ENCODE data around the gene CNOT6L.

CNOT6L gene

GRCh38 chr4:77712675-77713074, 106.5 kb downstream of the CNOT6L start:
- no peak for DNase-seq (ENCODE audit: low spot score)

- no peak for DNase-seq (ENCODE audit: low spot score)
Measured at GRCh38 chr4:77711469-77711868, 107.7 kb downstream of the CNOT6L start.

- DNase-seq (ENCODE audit: low spot score): no peak
Measured at GRCh38 chr4:77710684-77711083, 108.5 kb downstream of the CNOT6L start.

GRCh38 chr4:77710059-77710458, 109.1 kb downstream of the CNOT6L start:
- no peak for DNase-seq (ENCODE audit: low spot score)

- DNase-seq (ENCODE audit: low spot score): no peak
Measured at GRCh38 chr4:77706717-77707116, 112.5 kb downstream of the CNOT6L start.

- no peak for DNase-seq (ENCODE audit: low spot score)
Measured at GRCh38 chr4:77703666-77704065, 115.5 kb downstream of the CNOT6L start.

- no peak for DNase-seq (ENCODE audit: low spot score)
Measured at GRCh38 chr4:77701121-77701520, 118.0 kb downstream of the CNOT6L start.

GRCh38 chr4:77699731-77700210, 119.4 kb downstream of the CNOT6L start:
- no peak for DNase-seq (ENCODE audit: low spot score)

GRCh38 chr4:77697860-77698590, 121.1 kb downstream of the CNOT6L start:
- peak; percentile 10 for DNase-seq (ENCODE audit: low spot score)

GRCh38 chr4:77695774-77696173, 123.4 kb downstream of the CNOT6L start:
- DNase-seq (ENCODE audit: low spot score): no peak

- no peak for DNase-seq (ENCODE audit: low spot score)
Measured at GRCh38 chr4:77692847-77693432, 126.2 kb downstream of the CNOT6L start.

- DNase-seq (ENCODE audit: low spot score): no peak
Measured at GRCh38 chr4:77681792-77682191, 137.4 kb downstream of the CNOT6L start.

GRCh38 chr4:77676842-77677241, 142.3 kb downstream of the CNOT6L start:
- DNase-seq (ENCODE audit: low spot score): no peak

- no peak for DNase-seq (ENCODE audit: low spot score)
Measured at GRCh38 chr4:77671051-77671450, 148.1 kb downstream of the CNOT6L start.

- no peak for DNase-seq (ENCODE audit: low spot score)
Measured at GRCh38 chr4:77669946-77670590, 149.1 kb downstream of the CNOT6L start.

- DNase-seq (ENCODE audit: low spot score): no peak
Measured at GRCh38 chr4:77665381-77666069, 153.6 kb downstream of the CNOT6L start.

All from activated CD4-positive, alpha-beta T cell treated with anti-CD3 and anti-CD28 coated beads, Interleukin-2, Interleukin-4, amounts not matched to agents 100 ng/mL and 50 ng/mL, durations not matched to agents 16 hours and 8 hours (primary cell).